GM23248 (cell line): Measurements from ENCODE around the gene DTX3.

ENCODE experiments used
- EZH2 ChIP-seq: fragments of 200-600 bp; sonication (generic); IDR thresholded peaks from 2 replicates; pipeline ENCODE4 v1.6.1; 2018; ENCODE audit warnings: antibody characterized with exemption, mild to moderate bottlenecking; ENCODE audit not compliant: insufficient read depth, poor library complexity, severe bottlenecking
- EZH2phosphoT487 ChIP-seq: fragments of 200-600 bp; sonication (generic); IDR thresholded peaks from 2 replicates; pipeline ENCODE4 v1.6.1; 2018; ENCODE audit warnings: antibody characterized with exemption, moderate library complexity, mild to moderate bottlenecking, low read depth; ENCODE audit not compliant: insufficient read depth

GRCh38 chr12:57590864-57591781 lies 13.5 kb upstream of the DTX3 start, which contains the start of gene PIP4K2C:
- TF ChIP-seq EZH2 = no peak
- TF ChIP-seq EZH2phosphoT487 = no peak
